SK-N-MC (cell line): ENCODE results near the gene ANK3.

Experiments
- EZH2 ChIP-seq: fragments of 200-600 bp; sonication (generic); IDR thresholded peaks from one replicate; pipeline ENCODE4 v1.6.1; 2017; ENCODE audit warnings: antibody characterized with exemption
- FOXP2 ChIP-seq: optimal IDR thresholded peaks from 2 replicates; pipeline ENCODE3; 2011; ENCODE audit warnings: mild to moderate bottlenecking, moderate library complexity; ENCODE audit not compliant: insufficient read depth; ENCODE audit errors: extremely low read length, control extremely low read depth
- POLR2AphosphoS5 ChIP-seq: IDR thresholded peaks from 2 replicates; pipeline ENCODE4 v1.6.1; 2012; ENCODE audit warnings: mild to moderate bottlenecking, low read depth, low read length, borderline replicate concordance

DNA sequence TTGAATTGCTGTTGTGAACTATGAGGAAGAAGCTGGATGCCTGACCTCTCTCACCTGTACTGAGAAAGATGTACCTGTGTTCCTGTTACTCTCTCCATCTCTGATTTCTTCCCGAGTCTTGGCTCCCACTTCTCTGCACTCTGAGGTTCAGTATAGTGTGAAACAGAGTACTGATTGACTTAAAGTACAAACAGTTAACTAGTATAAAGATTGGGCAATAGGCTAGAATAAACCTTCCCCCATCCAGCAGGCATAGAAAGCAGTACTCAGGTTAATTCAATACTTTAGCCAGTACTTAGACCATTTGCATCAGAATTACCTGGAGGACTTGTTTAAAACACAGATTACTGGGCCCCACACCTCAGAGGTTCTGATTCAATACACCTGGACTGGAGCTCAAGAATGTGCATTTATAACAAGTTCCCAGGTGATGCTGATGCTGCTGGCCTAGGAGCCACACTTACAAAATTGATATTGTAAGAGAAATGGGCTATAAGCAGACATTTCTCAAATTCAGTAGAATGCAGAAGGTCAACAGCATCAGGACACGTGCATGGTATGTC is 51.6 kb downstream of the ANK3 start:
- no peak for TF ChIP-seq POLR2AphosphoS5
- no peak for TF ChIP-seq EZH2
- no peak for TF ChIP-seq FOXP2
